ENCODE measurements around the gene KBTBD7. TPM values are rescaled to one million over a fixed set of nuclear protein-coding genes. Genes with fewer than 3 reads are reported as not detected.

Gene KBTBD7
- total RNA-seq, result 1 to 10 TPM; 8.8 to 9.4 TPM

DNA sequence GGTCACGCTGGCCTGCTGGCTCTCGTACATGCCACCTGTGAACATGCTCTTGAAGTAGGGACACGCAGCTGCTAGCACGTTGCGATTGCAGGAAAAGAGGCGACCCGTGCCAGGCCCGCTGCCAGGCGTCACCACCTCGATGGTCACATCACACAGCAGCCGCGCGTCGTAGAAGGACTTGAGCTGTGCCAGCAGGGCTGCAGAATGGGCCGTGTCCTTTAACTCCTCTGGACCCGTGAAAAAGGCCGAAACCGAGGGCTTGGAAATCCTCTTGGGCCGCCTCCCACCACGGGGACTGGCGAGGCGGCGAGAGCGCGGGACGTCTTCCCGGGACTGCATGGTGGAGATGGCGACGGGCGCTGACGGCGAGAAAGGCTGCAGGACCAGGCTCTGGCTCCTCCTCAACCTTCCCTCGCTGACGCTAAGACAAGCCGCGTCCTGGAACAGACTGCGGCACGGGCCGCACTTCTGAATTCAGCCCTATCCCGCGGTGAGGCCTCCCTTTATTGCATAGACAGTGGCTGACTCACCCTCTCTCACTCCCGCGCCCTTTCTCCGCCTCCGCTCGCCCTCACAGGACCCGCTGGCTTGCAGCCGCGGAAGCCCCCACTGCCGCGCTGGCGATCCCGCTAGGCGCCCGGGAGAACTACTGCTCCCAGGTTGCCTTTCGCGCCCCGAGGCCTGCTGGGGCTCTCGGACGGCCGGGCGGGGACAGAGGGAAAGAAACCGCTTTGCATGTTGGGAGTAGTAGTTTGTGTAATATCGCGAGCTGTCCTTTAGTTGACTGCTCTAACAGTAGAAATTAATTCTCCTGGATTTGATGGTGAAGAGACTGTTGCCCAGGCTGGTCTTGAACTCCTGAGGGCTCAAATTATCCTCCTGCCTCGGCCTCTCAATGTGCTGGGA is at the start of gene KBTBD7:
KBTBD7 (minus strand) TSS at position 651 of the 906 bp plus-strand sequence; CDS start at position 339, 312 bp downstream.
- DNase-seq (peak; percentile 91), ATAC-seq (ENCODE audit: low read depth) (peak; percentile 98)
- no peaks in the 10 kb centered on the region for H3K27me3 Mint-ChIP-seq
- peaks cover 38% of the 10 kb centered on the region for H3K36me3 Mint-ChIP-seq
- H3K27ac Mint-ChIP-seq, result peak within 1 kb of the TSS; percentile 89
- POLR2A ChIA-PET, result interaction anchor here (0.6 to 1.0 kb wide), 4 partner anchors 62 to 135 kb away, joined by 3 to 5 read pairs (median 4); partner anchors contain the start of gene KBTBD6
- H3K4me3 Mint-ChIP-seq, result peak within 1 kb of the TSS; percentile 95
- H3K9me3 Mint-ChIP-seq, result peaks cover 9% of the 10 kb centered on the region
- H3K4me1 Mint-ChIP-seq, result peaks cover 25% of the 10 kb centered on the region

DNA sequence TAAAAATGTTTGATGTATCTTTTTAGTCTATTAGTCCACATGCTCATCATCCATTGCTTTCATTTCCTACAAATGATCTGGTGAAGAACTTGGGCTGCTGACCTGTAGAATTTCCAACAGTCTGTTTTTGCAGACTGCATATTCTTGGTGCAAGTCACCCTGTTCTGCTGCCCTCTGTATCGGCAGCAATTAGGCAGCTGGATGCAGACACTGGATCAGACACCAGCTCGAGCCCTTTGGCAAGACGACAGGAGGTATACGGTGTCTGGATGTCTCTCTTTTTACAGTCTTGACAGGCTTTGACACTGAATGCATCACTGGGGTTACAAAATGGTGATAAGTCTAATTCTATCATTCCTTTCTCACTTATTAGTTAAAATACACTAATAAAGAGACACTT is 47.3 kb upstream of the KBTBD7 start:
- ATAC-seq (ENCODE audit: low read depth) (no peak), DNase-seq (no peak)
- Mint-ChIP-seq H3K4me1 (no peaks in the 10 kb centered on the region), H3K27ac (no peak overlapping the region), H3K36me3 (peaks cover 27% of the 10 kb centered on the region), H3K4me3 (no peak overlapping the region), H3K9me3 (no peaks in the 10 kb centered on the region), H3K27me3 (no peaks in the 10 kb centered on the region)
- POLR2A ChIA-PET, result no interaction called here

- DNase-seq, result no peak
- POLR2A ChIA-PET, result no interaction called here
- Mint-ChIP-seq H3K27ac (no peak overlapping the region), H3K9me3 (no peaks in the 10 kb centered on the region), H3K36me3 (peaks cover 29% of the 10 kb centered on the region), H3K27me3 (no peaks in the 10 kb centered on the region), H3K4me3 (no peak overlapping the region), H3K4me1 (no peaks in the 10 kb centered on the region)
- no peak for ATAC-seq (ENCODE audit: low read depth)
These were observed 42.0 kb upstream of the KBTBD7 start for GRCh38 chr13:41236369-41236768.

GRCh38 chr13:41232578-41233480 is 38.5 kb upstream of the KBTBD7 start:
- ATAC-seq (ENCODE audit: low read depth) (no peak), DNase-seq (no peak)
- Mint-ChIP-seq H3K4me1 (no peaks in the 10 kb centered on the region), H3K27me3 (no peaks in the 10 kb centered on the region), H3K9me3 (no peaks in the 10 kb centered on the region), H3K36me3 (peaks cover 19% of the 10 kb centered on the region), H3K27ac (no peak overlapping the region), H3K4me3 (no peak overlapping the region)
- POLR2A ChIA-PET, result interaction anchor here (0.5 kb wide), 1 partner anchor 32 kb away, joined by 4 read pairs; no protein-coding TSS in a partner anchor

- H3K27ac Mint-ChIP-seq, result no peak overlapping the region
- POLR2A ChIA-PET, result interaction anchor here (0.5 kb wide), 1 partner anchor 33 kb away, joined by 4 read pairs; no protein-coding TSS in a partner anchor
- H3K9me3 Mint-ChIP-seq, result no peaks in the 10 kb centered on the region
- no peaks in the 10 kb centered on the region for H3K27me3 Mint-ChIP-seq
- no peak for DNase-seq
- H3K4me1 Mint-ChIP-seq, result no peaks in the 10 kb centered on the region
- no peak overlapping the region for H3K4me3 Mint-ChIP-seq
- peaks cover 19% of the 10 kb centered on the region for H3K36me3 Mint-ChIP-seq
- ATAC-seq (ENCODE audit: low read depth), result no peak
These were observed 37.4 kb upstream of the KBTBD7 start for GRCh38 chr13:41231786-41232185.

DNA sequence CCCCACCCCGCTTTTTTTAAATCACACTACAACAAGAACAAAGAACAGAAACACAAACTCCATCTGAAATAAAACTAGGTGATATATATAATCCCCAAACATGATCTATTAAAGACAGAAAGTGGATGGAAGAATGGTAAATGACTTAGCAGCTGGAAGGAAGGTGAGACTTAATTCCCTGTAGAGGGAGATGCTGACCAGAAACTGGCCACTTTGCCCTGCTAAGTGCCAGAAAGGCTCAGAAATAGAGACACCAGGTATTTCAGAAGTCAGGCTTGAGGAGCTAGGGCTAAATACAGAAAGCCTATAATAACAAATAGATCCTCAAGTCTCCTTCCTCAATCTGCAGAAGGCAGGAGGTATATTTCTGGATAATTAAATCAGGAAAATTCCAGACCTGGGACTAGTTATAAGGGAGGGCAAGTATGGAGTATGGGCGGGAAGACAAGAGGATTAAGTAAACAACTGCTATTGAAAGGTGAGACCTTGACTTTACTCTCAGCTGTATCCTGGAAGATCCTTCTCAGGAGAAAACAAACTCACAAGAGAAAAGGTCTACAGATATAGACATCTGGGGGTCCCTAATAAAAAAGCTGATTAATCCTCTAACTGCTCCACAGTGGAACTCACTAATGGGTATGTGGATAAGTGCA is 36.8 kb upstream of the KBTBD7 start:
- POLR2A ChIA-PET, result interaction anchor here (0.5 kb wide), 1 partner anchor 388 kb away, joined by 5 read pairs; no protein-coding TSS in a partner anchor

DNA sequence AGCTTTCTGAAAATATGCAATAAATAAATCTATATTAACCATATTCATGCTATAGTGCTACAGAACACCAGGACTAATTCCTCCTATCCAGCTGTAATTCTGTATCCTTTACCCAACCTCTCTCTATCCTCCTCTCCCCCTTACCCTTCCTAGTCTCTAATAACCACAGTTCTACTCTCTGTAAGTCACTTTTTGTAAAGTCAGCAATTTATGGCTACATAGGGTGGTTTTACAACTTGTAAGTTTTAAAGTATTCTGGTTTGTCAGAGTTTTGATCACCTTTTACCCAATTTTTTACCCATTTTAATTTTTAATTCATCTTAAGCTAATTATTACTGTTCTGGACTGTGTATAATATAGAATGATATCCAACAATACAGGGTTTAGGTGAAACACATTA is 35.0 kb upstream of the KBTBD7 start:
- ATAC-seq (ENCODE audit: low read depth) (no peak), DNase-seq (no peak)
- Mint-ChIP-seq H3K27me3 (no peaks in the 10 kb centered on the region), H3K36me3 (peaks cover 15% of the 10 kb centered on the region), H3K4me1 (no peaks in the 10 kb centered on the region), H3K27ac (no peak overlapping the region), H3K9me3 (no peaks in the 10 kb centered on the region), H3K4me3 (no peak overlapping the region)
- POLR2A ChIA-PET, result no interaction called here

More for the DNA sequence above, 36.8 kb upstream of the KBTBD7 start:
- Mint-ChIP-seq H3K4me3 (no peak overlapping the region), H3K27me3 (no peaks in the 10 kb centered on the region), H3K36me3 (peaks cover 20% of the 10 kb centered on the region), H3K4me1 (no peaks in the 10 kb centered on the region), H3K27ac (no peak overlapping the region), H3K9me3 (no peaks in the 10 kb centered on the region)
- ATAC-seq (ENCODE audit: low read depth) (no peak), DNase-seq (no peak)

DNA sequence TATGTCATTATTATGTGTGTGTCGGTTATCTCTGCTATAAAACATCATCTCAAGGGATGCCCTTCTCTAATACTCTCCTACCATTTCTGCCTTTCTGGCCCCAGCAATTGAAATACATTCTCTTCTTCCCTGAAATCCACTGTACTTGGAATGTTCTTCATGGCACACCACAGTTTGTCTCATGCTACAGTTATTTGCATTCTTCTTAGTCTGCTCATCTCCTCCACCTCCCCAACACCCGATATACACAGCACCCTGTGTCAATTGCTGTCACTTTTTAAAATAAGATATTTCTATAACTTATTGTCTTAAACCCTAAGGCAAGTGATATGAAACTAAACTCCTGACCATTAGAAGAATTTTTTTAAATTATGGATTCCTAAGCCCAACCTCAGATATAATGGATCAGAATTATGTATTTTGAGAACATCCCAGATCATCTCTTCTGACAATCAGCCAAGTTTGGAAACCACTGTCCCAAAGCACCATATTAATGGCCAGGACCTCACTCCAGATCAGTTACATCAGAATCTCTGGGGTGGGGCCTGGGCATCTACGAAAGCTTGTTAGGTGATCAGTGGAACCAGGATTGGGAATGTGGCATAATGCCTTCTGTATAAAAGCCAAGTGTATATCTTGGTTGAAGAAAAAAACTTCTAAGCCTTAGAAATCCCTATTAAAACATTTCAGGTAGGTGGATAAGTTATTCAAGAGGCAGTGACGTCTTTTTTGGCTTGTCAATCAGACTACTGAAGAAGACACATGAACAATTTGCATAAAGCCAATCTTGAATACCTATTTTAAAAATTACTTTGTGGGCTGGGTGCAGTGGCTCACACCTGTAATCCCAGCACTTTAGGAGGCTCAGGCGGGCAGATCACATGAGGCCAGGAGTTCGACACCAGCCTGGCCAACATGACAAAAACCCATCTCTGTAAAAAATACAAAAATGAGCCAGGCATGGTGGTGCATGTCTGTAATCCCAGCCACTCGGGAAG is 30.0 kb upstream of the KBTBD7 start:
- no peaks in the 10 kb centered on the region for H3K27me3 Mint-ChIP-seq
- no peaks in the 10 kb centered on the region for H3K9me3 Mint-ChIP-seq
- H3K4me1 Mint-ChIP-seq, result no peaks in the 10 kb centered on the region
- ATAC-seq (ENCODE audit: low read depth) (no peak), DNase-seq (no peak)
- peaks cover 11% of the 10 kb centered on the region for H3K36me3 Mint-ChIP-seq
- no peak overlapping the region for H3K4me3 Mint-ChIP-seq
- no peak overlapping the region for H3K27ac Mint-ChIP-seq
- POLR2A ChIA-PET, result no interaction called here

DNA sequence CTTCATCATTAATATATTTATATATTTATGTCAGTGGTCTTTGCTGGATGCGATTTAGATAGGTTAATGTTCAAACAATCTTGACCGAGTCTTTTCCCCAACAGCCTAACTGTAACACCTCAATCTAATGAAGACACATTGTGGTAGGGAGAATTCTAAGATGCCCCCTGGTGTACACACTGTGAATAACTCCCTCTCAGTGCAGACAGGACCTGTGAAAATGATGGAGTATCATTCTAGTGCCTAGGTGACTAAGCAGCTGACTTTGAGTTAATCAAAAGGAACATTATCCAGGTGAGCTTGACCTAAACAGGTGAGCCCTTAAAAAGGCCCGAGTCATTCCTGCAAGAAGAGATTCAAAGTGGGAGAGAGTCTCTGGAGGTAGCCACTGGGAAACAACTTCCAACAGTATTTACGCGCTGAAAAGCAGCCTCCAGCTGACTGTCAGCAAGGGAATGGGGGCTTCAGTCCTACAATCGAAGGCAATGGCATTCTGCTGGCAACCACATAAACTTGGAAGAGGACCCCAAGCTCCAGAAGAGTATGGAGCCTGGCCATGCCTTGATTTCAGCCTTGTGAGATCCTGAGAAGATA is 28.0 kb upstream of the KBTBD7 start:
- Mint-ChIP-seq H3K27ac (no peak overlapping the region), H3K27me3 (no peaks in the 10 kb centered on the region), H3K4me1 (no peaks in the 10 kb centered on the region), H3K9me3 (no peaks in the 10 kb centered on the region), H3K4me3 (no peak overlapping the region), H3K36me3 (peaks cover 10% of the 10 kb centered on the region)
- peak; percentile 76 for ATAC-seq (ENCODE audit: low read depth)
- POLR2A ChIA-PET, result interaction anchor here (1.0 kb wide), 1 partner anchor 168 kb away, joined by 3 read pairs; no protein-coding TSS in a partner anchor
- no peak for DNase-seq

DNA sequence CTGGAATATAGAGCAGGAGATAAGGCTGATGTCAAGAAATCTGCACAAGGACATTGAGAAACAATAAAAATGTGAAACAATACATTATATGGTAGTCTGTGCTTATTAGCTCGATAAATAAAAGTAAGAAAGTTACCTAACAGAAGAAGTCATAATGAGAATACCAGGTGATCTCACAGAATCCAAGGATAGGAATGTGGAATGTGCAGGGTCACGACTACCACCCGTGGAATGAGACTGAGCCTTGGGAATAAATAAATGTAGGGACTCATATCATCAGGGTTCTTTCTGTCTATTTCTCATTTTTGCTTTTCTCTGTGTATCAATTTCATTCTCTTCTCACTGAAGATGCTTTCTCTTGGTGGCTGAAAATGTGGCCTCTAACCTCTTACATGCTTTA is 26.0 kb upstream of the KBTBD7 start:
- no peak for ATAC-seq (ENCODE audit: low read depth)

DNA sequence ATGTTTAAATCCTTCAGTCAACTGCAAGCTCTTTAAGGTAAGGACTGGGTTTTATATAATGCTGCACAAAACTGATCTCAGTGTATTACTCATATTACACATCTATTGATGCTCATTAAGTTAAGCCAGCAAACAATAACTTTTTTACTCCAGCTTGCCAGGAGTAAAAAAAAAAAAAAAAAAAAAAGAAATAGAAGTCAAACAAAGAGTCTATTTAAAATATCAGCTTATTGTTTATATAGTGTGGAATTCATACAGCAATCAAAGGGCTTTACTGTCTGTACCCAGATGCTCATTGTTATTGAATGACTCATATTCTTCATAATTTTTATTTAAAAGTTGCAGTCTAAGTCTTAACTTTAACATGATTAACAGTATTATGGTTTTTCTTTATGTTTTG is 21.8 kb upstream of the KBTBD7 start:
- POLR2A ChIA-PET, result no interaction called here
- Mint-ChIP-seq H3K36me3 (peaks cover 24% of the 10 kb centered on the region), H3K27me3 (no peaks in the 10 kb centered on the region), H3K27ac (no peak overlapping the region), H3K4me1 (no peaks in the 10 kb centered on the region), H3K9me3 (peaks cover 7% of the 10 kb centered on the region), H3K4me3 (no peak overlapping the region)
- DNase-seq (no peak), ATAC-seq (ENCODE audit: low read depth) (no peak)

More for the DNA sequence above, 26.0 kb upstream of the KBTBD7 start:
- H3K27ac Mint-ChIP-seq, result no peak overlapping the region
- H3K4me1 Mint-ChIP-seq, result no peaks in the 10 kb centered on the region
- DNase-seq, result no peak
- H3K9me3 Mint-ChIP-seq, result no peaks in the 10 kb centered on the region
- POLR2A ChIA-PET, result no interaction called here
- H3K4me3 Mint-ChIP-seq, result no peak overlapping the region
- H3K27me3 Mint-ChIP-seq, result no peaks in the 10 kb centered on the region
- H3K36me3 Mint-ChIP-seq, result peaks cover 12% of the 10 kb centered on the region

GRCh38 chr13:41213919-41214318 is 19.6 kb upstream of the KBTBD7 start:
- POLR2A ChIA-PET, result no interaction called here
- ATAC-seq (ENCODE audit: low read depth) (no peak), DNase-seq (no peak)
- Mint-ChIP-seq H3K36me3 (peaks cover 24% of the 10 kb centered on the region), H3K27ac (no peak overlapping the region), H3K9me3 (peaks cover 9% of the 10 kb centered on the region), H3K4me3 (no peak overlapping the region), H3K27me3 (no peaks in the 10 kb centered on the region), H3K4me1 (no peaks in the 10 kb centered on the region)

Measured in activated naive CD8-positive, alpha-beta T cell treated with anti-CD3 and anti-CD28 coated beads, Interleukin-2, amount 10 ng/mL, durations not matched to agents 7 days and 5 days (primary cell).